ENCODE measurements around the gene ALX4.

DNA sequence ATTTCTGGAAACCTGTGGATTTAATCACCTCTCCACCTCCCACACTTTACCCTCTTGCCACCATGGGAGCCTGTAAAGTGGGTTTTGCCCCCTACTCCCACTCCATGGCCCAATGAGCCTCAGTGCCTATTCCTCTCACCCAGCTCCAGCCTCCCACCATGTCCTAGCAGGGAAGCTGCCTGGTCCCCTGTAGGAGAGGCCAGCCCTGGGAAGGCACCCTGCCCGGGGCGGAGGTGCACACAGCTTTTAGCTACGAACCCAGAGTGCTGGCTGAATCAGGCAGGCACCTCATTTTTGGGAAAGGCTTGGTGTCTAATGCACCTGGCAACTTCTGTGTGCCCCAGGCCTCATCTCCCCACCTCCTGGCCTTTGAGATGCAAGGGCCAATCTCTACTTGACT is 35.8 kb upstream of the ALX4 start:
- TF ChIP-seq SUZ12 (IDR thresholded peaks at IDR 0.05; ENCODE audit: extremely low read depth, insufficient read depth, insufficient read length) = no peak
- TF ChIP-seq YY1 (IDR thresholded peaks at IDR 0.05; ENCODE audit: insufficient read depth, insufficient read length) = no peak
- TF ChIP-seq ZNF274 (IDR thresholded peaks at IDR 0.05; ENCODE audit: low read depth, low read length) = no peak

All from NT2/D1 (cell line).